ENCODE results near the gene GRIFIN.
"Not testable (repeated sequence)": the region's sequence is repeated elsewhere in the genome, so short reads cannot be mapped to it uniquely, and the experiment has no call there.

The GRIFIN gene

DNA sequence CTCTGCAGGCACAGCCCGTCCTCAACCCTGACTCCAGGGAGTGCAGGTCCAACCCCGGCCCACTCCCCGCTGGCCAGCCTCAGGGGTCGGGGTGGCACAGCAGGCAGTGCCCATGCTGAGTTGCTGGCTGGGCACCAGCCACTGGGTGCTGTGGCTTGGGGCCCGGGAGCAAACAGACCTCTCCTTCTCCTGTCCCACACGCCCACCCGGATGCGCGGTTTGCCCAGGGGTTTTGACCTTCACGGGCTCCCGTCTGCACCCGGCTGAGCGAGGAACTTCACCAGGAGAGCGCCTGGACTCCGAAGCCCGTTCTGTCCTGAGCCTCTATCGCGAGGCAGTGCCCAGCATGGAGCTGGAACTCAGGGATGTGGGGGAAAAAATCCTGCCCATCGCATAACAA, 2.6 kb upstream of the GRIFIN start:
- no peak for DNase-seq (ENCODE audit: low read depth in 2 of 2, low spot score in 1 of 2)

DNA sequence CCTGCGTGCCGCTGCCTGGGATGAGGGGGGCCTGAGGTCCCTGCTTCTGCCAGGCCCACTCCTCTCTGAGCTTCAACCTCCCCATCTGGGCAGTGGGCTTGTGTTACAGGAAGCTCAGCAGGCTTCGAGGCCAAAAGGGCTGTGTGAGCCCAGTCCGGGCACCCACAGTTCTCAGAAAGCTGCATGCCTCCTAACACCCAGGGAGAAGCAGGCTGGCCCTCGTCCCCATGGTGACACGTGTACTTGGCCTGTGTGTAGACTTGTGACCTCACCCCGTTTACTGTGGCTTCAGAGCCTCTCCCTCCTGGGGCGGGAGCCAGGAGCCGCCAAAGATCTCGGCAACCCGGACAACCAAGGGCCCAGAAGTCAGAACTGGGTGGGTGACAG, 2.2 kb upstream of the GRIFIN start:
- no peak for DNase-seq (ENCODE audit: low read depth in 2 of 2, low spot score in 1 of 2)

DNA sequence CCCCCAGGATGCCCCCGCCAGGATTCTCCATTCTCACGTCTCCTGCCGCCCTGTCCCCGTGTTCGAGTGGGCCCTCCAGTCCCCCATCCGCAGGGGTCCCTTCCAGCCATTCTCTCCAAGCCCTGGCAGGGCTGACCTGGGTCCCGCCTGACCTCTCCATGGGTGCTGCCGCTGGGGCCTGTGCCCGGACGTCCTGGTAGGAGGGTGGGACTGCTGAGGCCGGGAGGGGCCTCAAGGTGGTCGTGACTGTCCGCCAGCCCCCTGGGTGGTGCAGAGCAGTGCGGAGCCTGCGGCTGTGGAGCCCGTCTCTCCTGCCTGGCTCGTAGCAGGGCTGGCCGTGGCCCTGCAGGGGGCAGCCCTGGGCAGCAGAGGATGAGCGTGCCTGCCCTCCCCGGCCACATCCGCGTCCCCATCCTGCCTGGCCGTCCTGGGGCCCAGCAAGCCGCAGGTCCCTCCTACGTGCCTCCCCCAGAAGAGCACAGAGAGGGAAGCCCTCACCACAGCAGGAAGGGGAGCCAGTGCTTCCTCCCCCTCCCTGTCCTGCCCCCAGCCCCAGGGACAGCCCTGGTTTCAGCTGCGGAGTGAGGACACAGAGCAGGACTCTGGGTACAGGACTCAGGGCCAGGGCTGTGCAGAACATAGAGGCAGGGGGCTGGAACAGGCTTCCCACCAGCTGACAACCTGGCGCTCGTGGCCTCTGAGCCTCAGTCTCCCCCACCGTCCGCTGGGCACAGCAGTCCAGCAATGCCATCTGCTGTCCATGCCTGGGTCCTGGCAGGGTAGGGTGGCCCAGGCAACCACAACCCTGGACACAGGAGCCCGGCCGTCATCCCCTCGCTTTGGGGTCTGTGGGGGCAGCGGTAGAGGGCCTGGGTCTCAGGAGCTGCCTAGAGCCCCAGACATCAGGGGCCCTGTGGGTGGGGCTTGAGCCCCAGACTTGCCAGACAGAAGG, 1.5 kb upstream of the GRIFIN start:
- DNase-seq (ENCODE audit: low read depth in 2 of 2, low spot score in 1 of 2) = peak in 1 of 2 donors; percentile 21

DNA sequence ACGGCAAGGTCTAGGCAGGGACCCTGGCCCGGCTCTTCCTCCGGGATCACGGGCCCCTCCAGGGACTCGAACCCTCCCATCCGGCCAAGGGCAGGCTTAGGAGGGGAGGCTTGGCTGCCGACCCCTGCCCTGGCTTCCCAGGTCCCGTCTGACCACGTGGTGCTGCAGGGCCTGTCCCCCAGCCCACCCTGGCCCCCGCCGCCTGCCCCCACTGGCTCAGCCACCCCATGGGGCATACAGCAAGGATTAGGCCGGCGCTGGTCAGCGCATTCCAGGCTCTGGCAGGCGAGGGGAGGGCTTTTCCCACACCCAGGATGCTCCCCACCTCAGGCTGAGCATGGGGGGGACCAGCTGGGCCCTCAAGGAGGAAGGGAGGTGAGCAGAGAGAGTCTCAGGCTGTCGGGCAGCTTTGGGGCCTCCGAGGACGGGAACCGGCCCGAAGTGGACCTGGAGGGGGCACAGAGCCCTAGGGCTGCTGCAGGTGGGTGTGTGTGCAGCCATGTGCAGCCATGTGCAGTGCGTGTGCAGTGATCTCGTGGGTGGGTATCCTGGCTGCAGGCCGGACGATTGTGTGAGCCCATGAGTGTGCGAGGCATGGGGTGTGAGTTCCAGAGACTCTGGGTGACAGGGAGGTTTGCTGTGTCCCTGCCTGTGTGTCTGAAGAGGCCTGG, 713 bp upstream of the GRIFIN start:
- no peak for DNase-seq (ENCODE audit: low read depth in 2 of 2, low spot score in 1 of 2)

DNA sequence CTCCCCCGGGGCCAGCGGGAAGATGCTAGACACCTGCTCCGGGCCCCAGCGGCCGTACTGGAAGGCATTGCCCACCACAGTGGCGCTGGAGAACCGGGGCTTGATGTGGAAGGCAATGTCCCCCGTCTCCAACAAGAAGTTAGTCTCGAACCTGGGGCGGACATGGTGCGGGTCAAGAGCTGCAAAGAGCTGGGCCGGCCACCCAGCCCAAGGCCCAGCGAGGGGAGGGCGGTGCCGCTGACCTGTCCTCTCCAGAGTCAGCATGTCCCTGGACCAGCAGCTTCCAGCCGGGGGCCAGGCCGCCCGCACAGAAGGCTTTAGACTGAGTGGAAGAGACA, 551 bp downstream of the GRIFIN start:
- DNase-seq (ENCODE audit: low read depth in 2 of 2, low spot score in 1 of 2) = no peak

DNA sequence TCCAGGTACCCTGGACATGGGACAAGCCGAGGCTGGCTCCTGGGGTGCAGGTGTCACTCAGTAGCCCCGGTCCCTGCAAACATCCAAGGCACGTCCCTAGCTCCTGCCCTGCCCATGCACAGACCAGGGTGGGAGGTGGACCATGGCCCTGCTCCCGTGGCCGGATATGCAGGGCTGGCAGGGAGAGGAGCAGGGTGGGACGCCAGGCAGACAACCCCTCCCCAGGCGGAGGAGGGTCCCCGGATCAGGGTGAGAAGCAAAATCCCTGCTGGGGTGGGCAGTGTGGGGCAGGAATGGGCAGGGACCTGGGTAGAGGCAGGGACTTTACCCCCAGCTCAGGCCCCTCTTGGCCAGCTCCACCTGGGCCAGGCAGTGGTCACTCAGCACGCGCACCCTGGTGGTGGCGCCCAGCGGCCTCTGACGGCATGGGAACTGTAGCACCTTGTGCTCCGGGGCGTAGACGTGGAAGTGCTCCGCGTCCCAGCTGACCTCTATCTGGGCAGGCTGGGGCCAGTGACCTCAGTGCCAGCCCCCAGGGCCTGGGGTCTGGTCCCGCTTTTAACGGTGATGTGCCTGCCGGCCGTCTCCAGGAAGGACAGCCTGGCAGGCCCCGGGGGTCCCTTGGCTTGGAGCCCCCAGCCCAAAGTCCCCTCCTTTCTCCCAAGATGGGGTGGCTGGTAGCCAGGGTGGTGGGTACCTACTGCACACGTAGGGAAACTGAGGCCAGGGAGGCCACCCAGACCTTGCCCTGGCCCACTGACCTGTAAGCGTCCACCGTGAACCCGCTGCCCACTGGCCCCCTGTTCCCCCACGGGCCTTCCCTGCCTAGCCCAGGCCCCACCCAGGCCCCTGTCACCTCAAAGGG, 1.2 kb downstream of the GRIFIN start:
- no peak for DNase-seq (ENCODE audit: low read depth in 2 of 2, low spot score in 1 of 2)

DNA sequence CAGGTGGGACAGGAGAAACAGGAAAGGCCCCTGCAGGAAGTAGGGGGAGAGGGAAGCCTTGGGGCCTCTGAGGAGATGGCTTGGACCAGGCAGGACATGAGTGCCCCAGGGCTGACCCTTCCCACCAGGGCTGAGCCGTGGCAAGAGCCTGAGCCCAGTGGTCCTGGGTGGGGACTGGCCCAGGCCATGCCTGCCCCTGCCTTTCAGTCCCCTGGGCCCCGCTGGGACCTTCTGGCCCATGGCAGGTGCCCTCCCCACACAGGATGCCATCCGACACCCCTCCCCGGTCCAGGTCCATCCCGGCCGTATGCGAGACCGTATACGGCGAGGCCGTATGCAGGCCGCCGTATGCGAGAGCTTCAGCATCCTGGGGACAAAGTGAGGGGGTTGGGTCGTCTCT, 2.0 kb downstream of the GRIFIN start:
- no peak for DNase-seq (ENCODE audit: low read depth in 2 of 2, low spot score in 1 of 2)

DNA sequence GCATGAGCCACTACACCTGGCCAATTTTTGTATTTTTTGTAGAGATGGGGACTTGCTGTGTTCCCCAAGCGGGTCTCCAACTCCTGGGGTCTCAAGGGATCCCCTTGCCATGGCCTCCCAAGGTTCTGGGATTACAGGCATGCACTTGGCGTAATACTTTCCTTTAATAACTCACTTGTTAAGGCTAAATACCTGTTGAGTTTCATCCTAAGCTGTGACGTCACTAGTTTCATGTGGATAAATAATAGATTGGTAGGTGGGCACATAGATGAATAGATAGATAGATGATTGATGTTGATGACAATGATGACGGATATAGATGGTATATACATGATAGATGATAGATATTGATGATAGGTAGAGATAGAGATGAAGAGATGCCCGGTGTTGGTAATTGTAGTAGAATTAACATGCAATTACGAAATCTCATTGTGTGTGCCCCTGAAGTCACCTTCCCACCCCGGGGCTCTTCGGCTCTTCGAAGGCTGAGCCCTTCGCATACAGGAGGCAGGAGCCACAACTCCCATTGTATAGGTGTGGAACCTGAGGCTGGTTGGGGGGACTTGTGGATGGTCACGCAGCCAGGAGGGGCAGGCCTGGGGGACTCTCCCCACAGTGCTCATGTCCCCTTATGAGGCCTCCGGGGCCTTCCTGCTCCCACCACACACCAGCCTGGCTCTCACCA, 2.6 kb downstream of the GRIFIN start:
- no peak for DNase-seq (ENCODE audit: low read depth in 2 of 2, low spot score in 1 of 2)

DNA sequence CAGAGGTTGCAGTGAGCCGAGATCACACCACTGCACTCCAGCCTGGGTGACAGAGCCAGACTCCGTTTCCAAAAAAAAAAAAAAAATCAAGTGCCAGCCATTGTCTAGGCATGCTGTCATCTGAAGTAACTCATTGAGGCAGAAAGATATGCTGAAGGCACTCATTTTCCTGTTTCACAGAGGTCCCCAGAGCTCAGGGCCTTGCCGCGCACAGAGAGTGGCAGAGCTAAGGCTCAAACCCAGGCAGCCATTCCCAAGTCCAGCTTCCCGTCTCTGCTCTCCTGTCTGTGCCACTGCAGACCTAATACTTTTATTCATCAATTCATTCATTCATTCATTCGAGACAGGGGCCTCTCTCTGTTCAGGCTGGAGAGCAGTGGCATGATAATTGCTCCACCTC, 3.5 kb downstream of the GRIFIN start:
- DNase-seq (ENCODE audit: low read depth in 2 of 2, low spot score in 1 of 2) = no peak

DNA sequence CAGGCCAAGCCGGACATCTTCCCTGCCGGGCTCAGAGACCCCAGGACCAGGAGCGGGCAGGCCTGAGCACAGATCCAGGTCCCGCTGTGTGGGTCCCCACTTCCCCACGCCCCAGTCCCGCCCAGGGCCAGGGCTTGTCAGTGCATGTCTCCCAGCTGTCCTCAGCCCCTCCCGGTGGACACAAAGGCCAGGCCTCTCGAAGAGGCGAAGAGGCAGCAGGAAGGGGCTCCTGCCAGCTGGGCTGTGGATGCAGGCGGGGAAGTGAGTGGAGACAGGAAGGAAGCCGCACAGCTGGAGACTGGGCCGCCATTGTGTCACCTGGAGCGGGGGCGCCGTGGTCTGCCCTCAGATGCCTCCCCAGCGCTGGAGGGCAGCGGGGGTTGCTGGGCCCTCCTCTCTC, 4.8 kb downstream of the GRIFIN start:
- DNase-seq (ENCODE audit: low read depth in 2 of 2, low spot score in 1 of 2) = no peak

DNA sequence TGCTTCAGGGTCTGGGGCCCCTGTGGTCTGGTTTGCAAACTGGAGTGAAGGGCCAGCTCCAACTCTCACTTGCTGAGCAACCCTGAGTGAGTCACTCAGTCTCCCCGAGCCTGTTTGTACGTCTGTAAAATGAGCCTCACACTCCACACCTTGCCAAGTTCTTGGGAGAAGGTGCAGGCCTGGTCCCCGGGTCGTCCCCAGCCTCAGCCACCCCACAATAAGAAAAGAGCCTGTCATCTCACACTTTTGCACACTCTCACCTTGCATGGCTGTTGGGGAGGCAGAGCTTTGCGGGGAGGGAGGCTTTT, 5.2 kb downstream of the GRIFIN start:
- DNase-seq (ENCODE audit: low read depth in 2 of 2, low spot score in 1 of 2) = no peak

DNA sequence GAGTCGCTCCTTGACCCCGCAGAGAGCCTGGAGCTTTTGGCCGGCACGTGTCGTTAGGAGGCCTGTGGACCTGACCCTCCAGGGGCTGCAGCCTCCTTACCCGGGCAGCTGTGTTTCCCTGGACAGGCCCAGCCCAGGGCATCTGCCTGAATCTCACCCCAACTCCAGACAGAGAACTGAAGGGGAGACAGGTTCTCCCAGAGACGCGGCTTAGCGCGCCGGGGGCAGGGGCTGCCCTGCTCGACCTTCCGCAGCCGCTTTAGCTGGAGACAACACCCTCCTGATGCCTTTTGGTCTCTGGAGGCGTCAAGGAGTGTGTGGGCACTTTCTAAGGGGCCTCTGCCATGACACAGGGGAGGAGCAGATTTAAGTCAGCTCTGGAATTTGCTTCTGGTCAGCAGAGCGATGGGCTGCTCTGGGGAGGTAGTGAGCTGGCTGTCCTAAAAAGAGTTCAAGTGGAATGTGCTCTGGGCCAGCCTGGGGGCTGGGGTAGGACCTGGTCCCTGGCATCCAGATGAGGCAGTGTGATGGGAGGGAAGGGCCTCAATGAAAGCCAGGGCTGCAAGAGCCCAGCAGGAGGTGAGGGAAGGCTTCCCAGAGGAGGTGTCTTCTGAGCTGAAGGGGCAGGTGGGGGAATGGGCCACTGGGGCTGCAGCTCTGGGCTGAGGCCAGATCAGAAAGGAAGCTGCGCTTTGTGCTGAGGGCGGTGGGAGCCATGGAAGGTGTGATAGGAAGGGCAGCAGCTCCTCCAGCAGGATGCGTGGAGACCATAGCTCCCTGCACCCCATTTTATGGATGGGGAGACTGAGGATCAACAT, 5.8 kb downstream of the GRIFIN start:
- DNase-seq (ENCODE audit: low read depth in 2 of 2, low spot score in 1 of 2) = no peak

DNA sequence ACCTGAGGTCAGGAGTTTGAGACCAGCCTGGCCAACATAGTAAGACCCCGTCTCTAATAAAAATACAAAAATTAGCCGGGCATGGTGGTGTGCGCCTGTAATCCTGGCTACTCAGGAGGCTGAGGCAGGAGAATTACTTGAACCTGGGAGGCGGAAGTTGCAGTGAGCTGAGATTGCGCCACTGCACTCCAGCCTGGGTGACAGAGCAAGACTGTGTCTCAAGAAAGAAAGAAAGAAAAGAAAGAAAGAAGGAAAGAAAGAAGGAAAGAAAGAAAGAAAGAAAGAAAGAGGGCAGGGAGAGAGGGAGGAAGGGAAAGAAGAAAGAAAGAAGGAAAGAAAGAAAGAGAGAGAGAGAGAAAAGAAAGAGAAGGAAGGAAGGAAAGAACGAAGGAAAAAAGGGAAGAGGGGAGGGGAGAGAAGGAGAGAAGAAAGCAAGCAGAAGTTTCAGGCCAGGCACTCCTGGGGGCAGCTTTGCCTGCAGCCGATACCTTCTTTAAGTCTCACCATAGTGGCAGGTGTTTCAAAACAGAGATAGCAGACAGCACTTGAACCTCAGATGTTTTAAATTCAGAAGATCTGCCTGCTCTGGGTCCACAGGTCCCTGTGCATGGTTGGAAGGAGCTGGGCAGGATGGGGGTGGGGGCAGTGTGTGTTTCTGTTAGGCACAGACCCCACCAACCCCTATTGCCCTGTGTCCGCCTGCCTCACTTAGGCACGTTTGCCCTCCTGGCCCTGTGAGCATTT, 6.6 kb downstream of the GRIFIN start:
- not testable (repeated sequence) for DNase-seq (ENCODE audit: low read depth in 2 of 2, low spot score in 1 of 2)

DNA sequence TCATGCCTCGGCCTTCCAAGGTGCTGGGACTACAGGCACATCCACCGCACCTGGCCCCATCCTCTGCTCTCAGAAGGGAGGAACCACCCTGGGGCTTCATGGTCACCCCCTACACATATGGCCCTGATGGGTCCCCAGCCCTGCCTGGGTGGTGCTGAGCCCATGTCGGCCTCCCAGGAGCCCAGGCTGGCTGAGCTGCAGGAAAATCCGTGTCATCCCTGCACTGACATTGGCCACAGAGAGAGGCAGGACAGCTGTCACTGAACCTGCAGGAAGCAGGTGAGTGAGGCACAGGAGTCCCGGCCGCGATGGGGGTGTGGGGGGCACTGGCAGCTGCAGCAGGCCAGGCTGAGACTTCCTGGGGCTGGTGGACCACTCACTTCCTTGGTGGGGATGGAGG, 8.0 kb downstream of the GRIFIN start:
- DNase-seq (ENCODE audit: low read depth in 2 of 2, low spot score in 1 of 2) = no peak

DNA sequence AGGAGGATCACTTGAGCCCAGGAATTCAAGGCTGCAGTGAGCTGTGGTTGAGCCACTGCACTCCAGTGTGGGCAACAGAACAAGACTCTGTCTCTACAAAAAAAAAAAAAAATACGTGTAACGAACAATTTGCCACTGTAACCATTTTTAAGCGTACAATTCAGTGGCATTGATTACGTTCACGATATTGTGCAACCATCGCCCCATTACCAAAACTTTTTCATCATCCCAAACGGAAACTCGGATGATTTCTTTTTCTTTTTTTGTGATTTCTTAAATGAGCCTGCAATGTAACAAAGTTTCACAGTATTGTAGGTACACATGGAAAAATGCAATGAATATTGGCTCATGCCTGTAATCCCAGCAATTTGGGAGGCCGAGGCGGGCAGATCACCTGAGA, 9.5 kb downstream of the GRIFIN start:
- no peak for DNase-seq (ENCODE audit: low read depth in 2 of 2, low spot score in 1 of 2)

DNA sequence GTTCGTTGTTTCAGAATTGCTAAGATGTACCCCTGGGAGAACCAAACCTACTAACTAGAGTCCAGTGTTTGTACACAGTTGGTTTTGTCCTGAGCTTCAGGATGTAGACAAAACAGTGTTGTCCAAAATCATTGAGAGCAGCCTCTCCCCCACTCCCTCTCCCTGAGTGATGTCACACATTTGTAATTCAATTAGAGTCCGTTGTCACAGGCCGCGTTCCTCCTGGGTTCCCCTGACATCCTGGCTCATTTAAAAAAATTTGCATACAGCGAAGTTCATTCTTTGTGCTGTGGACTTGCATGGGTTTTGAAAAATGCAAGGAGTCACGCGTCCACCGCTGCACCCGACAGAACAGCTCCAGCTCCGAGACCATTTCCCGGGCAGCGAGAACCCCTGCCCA, 10.3 kb downstream of the GRIFIN start:
- DNase-seq (ENCODE audit: low read depth in 2 of 2, low spot score in 1 of 2) = no peak

DNA sequence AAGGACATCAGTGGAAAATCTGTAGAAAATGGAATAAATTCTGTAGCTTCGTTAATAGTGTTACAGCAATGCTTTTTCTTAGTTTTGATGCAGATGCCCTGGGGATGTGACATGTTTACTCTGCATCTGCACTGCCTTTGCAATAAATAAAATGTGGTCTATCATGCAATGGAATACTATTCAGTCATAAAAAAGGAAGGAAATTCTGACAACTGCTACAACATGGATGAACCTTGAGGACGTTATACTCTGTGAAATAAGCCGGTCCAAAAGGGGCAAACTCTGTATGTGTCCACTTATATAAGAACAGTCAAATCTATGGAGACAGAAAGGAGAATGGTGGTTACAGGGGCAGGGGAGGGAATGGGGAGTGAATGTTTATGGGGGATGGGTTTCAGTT, 13.5 kb downstream of the GRIFIN start:
- no peak for DNase-seq (ENCODE audit: low read depth in 2 of 2, low spot score in 1 of 2)

DNA sequence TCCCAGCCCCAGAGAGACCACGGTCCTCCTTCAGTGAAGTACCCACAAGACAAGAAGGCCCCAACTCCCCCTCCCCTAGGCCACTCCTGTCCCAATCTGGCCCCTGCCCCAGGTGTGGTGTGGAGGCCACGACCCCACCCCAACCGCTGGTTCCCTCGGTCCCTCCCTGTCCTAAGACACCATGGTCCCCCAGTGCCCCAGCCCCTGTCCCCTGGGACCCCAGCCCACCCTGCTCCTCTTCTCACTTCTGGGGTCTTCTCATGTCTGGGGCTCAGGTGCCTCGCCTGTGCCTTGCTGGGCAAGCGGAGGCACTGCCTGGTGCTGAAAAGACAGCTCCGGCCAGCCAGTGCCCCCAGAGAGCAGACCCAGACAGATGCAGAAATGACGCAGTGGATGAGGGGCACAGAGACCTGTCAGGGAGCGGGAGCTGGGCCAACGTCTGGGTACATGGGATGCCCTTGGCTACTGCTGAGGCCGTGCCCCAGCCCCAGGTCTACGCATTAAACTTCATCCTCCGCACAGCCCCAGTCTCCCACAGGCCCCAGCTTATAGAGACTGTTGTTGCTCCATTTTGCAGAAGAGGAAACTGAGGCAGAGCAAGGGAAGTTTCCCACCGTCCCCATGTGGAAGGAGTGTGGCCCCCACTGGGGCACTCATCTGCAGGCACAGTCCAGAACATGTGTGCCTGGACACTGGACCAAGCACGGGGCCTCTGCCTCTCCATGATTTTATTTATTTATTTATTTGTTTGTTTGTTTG, 14.8 kb downstream of the GRIFIN start:
- DNase-seq (ENCODE audit: low read depth in 2 of 2, low spot score in 1 of 2) = no peak

DNA sequence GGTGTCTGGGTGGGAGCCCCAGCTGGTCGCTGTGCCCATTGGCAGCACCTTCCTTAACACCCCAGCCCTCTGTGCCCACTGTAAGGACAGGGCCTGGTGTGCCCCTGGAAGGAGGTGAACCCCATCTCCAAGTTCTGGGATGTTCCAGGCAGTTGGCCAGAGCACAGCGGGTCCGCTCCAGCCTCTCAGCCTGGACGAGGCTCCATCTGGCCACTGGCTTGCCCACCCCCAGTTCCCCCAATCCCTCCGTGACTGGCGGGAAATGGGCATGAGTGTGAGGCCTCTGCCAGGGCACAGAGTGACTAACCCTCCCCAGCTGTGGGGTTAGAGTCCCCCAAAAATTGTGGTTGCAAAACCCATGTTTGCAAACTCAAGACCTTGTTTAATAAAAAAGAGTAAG, 15.6 kb downstream of the GRIFIN start:
- no peak for DNase-seq (ENCODE audit: low read depth in 2 of 2, low spot score in 1 of 2)

Measured in stimulated activated CD8-positive, alpha-beta memory T cell treated with anti-CD3 and anti-CD28 coated beads, Interleukin-4, amount 100 ng/mL, for 4 hours (primary cell).